LHCN-M2 (cell line): ENCODE data around the gene UBIAD1. TPM values are rescaled to one million over a fixed set of nuclear protein-coding genes. Genes with fewer than 3 reads are reported as not detected.
"Not testable (repeated sequence)": the region's sequence is repeated elsewhere in the genome, so short reads cannot be mapped to it uniquely, and the experiment has no call there.

Experiments
- DNase-seq: peaks from one replicate; pipeline ENCODE4 v3.0.0-alpha.2; 2012; ENCODE audit warnings: low read depth
- total RNA-seq: library from RNA; depleted of rRNA; stranded (reverse); fragments of >200 nt; gene quantifications from 2 replicates; pipeline ENCODE4 v1.2.3, GENCODE V29; 2014

UBIAD1 gene
- total RNA-seq, 1 experiment from 2014 or later, result 15.6 TPM

- DNase-seq, result no peak
Measured at GRCh38 chr1:11279630-11280029, 6.6 kb downstream of the UBIAD1 start.

DNA sequence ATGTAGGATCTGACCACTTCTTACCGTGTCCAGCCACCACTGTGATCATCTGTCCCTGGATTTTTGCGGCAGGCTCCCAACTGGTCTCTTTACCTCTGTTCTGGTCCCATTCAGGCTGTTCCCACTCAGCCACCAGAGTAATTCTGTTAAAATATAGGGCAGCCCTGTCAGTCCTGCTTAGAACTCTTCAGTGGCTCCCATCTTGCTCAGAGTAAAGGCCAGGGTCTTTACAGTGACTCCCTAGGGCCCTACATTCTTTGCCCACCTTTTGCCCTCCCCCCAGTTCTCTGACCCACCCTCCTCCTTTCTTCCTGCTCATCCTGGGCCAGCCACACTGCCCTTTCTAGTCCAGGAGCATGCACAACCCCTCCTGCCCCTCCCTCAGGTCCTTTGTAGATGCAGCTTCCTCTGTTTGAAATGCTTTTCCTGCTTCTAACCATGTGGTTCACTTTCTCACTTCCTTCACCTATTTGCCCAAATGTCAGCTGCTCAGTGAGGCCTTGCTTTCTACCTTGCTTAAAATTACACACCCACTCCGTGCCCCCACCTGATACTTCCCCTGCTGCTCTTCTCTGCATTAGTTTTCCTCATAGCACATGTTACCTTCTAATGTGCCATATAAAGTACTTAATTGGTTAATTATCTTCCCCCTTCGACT lies 7.8 kb downstream of the UBIAD1 start:
- no peak for DNase-seq

- peak; percentile 93 for DNase-seq
Measured at GRCh38 chr1:11281518-11282331, 8.7 kb downstream of the UBIAD1 start.

DNA sequence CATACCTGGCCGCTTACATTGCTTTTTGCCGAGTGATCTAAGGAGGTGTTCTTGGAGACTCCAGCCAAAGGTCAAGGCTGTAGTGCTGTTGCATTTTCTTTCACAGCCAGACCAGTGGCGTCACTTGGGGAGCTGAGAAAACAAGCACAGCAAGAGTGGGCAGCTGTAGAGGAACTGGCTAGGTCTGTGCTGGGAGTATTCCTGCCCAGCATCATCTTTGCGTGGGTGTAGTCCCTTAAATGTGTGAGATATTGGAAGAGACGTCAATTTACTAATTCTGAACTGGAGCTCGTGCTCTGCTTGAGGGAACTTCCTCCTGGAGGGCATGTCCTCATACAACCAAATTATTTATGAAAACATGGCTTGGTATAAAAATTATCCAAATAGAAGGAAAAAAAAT lies 10.2 kb downstream of the UBIAD1 start:
- DNase-seq, result no peak

DNA sequence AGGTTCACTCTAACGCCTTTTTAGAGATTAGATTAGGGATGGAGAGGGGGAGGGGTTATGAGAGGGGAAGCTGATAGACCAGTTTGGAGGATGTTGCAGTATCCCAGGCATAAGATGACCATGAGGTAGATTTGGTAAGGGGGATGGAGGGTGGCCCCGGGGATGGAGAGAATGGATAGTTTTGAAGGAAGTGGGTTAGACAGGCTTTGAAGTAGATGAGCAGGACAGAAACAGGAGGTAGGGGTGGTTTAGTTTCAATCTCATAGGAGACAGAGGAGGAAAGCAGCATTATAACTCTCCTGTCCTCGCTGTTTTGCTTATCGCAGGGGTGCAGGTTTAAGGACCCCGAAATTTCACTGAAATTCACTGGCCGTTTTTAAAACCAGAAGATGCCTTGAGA lies 11.8 kb downstream of the UBIAD1 start:
- DNase-seq, result no peak

GRCh38 chr1:11285883-11286734 lies 13.1 kb downstream of the UBIAD1 start:
- peak; percentile 26 for DNase-seq

- DNase-seq, result peak; percentile 88
Measured at GRCh38 chr1:11286735-11287410, 13.9 kb downstream of the UBIAD1 start.

- DNase-seq, result peak; percentile 23
Measured at GRCh38 chr1:11289064-11289463, 16.1 kb downstream of the UBIAD1 start.

DNA sequence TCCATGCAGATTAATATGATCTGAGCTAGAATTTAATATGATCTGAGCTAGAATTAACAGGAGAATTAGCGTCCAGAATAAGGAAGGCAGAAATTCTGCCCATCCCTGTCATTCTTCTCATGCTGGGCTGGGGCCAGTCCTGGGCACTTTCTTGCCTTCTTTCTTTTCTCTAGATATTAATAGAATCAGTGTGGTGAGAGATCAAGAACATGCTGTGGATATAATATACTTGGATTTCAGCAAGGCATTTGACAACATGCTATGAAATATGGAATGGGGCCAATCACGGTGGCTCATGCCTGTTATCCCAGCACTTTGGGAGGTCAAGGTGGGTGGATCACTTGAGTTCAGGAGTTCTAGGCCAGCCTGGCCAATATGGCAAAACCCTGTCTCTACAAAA lies 18.1 kb downstream of the UBIAD1 start:
- no peak for DNase-seq

- DNase-seq, result no peak
Measured at GRCh38 chr1:11293856-11294255, 20.9 kb downstream of the UBIAD1 start.

GRCh38 chr1:11294951-11295350 lies 22.0 kb downstream of the UBIAD1 start:
- no peak for DNase-seq

GRCh38 chr1:11295905-11296304 lies 22.9 kb downstream of the UBIAD1 start:
- no peak for DNase-seq

- DNase-seq, result not testable (repeated sequence)
Measured at GRCh38 chr1:11297774-11298173, 24.8 kb downstream of the UBIAD1 start.

DNA sequence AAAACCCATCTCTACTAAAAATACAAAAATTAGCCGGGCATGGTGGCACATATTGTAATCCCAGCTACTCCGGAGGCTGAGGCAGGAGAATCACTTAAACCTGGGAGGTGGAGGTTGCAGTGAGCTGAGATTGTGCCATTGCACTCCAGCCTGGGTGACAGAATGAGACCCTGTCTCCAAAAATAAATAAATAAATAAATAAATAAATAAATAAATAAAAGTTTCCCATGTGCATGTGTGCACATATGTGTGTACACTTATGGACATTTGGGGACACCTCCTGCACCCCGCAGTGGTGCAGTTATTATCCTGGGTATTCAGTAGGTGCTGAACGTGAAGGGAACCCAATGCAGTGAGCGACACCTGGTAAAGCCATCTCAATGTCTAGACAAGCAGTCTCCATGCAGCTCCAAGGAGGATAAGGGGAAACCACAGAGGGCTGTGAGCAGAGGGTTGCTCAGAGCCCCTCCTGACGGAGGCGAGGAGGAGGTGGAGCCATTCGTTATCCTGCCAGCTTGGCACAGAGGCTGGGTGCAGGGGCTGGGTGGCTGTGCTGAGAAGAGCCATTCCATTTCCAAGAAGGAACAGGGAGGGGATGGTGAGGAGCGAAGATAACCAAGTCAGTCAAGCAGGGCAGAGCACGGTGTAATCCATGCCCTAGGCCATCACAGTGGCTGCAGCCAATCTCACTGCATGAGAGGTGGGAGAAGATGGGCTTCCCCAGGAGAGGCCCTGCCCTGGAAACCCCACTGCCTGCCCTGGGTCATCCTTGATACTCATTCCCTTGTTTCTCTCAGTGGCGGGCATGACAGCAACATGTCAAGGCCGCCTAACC lies 25.6 kb downstream of the UBIAD1 start:
- DNase-seq, result no peak

DNA sequence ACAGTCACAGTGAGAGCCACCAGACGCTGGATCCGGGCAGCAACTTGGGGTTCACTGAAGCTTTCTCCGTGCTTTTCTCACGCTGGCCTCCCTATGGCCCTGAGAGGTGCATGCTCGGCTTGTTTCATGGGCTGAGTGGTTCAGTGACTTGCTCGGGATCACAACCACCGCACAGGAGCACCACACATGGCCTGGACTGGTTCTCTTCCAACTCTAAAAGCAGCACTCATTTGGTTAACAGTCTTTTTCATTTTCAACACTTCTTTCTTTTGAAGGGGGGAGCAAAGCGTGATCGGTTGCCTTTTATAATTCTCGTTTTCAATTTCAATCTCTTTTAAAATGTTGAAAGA lies 26.2 kb downstream of the UBIAD1 start:
- DNase-seq, result no peak

DNA sequence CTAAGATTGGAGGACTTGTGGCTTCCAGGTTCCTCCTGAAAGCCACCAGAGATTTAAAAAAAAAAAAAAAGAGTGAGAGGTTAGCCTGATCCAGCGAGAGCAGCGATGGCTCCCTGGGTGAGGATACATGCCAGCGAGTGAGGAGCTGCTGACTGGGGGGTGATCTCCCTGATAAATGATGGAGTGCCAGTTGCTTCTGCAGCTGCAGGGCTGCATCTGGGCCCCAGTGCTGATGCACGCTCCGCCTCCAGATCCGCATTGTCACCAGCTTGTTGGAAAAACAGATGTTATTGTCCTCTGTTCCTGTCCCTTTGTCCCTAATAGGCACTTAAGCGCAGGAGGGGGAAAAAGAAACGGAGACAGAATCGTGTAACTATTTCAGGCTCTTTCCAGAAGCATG lies 28.6 kb downstream of the UBIAD1 start:
- no peak for DNase-seq

- no peak for DNase-seq
Measured at GRCh38 chr1:11302366-11302765, 29.4 kb downstream of the UBIAD1 start.

DNA sequence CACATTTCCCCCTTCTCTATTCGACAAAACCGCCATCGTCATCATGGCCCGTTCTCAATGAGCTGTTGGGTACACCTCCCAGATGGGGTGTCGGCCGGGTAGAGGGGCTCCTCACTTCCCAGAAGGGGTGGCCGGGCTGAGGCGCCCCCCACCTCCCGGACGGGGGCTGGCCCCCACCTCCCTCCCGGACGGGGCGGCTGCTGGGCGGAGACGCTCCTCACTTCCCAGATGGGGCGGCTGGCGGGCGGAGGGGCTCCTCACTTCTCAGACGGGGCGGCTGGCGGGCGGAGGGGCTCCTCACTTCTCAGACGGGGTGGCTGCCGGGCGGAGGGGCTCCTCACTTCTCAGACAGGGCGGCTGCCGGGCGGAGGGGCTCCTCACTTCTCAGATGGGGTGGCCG lies 32.5 kb downstream of the UBIAD1 start:
- not testable (repeated sequence) for DNase-seq

GRCh38 chr1:11307852-11308251 lies 34.9 kb downstream of the UBIAD1 start:
- peak; percentile 10 for DNase-seq

- DNase-seq, result no peak
Measured at GRCh38 chr1:11308699-11309224, 35.8 kb downstream of the UBIAD1 start.

DNA sequence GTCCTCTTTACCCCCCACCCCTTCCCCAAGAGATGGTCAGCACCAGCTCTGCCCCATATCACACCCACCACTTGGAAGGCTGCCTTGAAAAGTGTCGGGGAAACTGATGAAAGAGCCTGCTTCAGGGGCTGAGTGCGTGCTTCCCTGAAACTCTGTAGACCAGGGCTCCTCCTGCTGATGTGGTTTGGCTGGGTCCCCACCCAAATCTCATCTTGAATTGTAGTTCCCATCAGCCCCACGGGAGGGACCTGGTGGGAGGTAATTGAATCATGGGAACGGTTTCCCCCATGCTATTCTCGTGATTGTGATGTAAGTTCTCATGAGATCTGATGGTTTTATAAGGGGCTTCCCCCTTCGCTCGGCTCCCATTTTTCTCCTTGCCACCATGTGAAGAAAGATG lies 36.4 kb downstream of the UBIAD1 start:
- no peak for DNase-seq
